Astrocyte (in vitro differentiated cells and primary cell): ENCODE results near the gene PTPRD. TPM values are rescaled to one million over a fixed set of nuclear protein-coding genes. Genes with fewer than 3 reads are reported as not detected.

Experiments used
- DNase-seq: peaks from one replicate; pipeline ENCODE4 v3.0.0-alpha.2; 2010; ENCODE audit warnings: low read depth
- FAIRE-seq: peaks from 2 replicates; lab custom pipeline; 2011; peaks lifted over from hg19 to GRCh38; lab: Jason Lieb, UNC
- H2AFZ ChIP-seq: 2 replicates; pipeline ENCODE4 v1.6.0; 2012; ENCODE audit warnings: low read depth, low read length, inconsistent platforms
- H3K27ac ChIP-seq: 2 replicates; pipeline ENCODE4 v1.5.1; 2011; ENCODE audit warnings: low read depth, low read length, inconsistent platforms
- H3K27me3 ChIP-seq: 2 replicates; pipeline ENCODE4 v1.6.0; 2011; ENCODE audit warnings: low read length, inconsistent platforms; ENCODE audit not compliant: insufficient read depth
- H3K36me3 ChIP-seq: 2 replicates; pipeline ENCODE4 v1.5.1; 2011; ENCODE audit warnings: low read length, inconsistent platforms; ENCODE audit not compliant: insufficient read depth
- H3K4me1 ChIP-seq: 2 replicates; pipeline ENCODE4 v1.5.1; 2011; ENCODE audit warnings: low read length, inconsistent platforms; ENCODE audit not compliant: insufficient read depth
- H3K4me2 ChIP-seq: 2 replicates; pipeline ENCODE4 v1.6.0; 2012; ENCODE audit warnings: low read length, inconsistent platforms
- H3K4me3 ChIP-seq: 2 replicates; pipeline ENCODE4 v1.5.1; 2011; ENCODE audit warnings: low read depth, mild to moderate bottlenecking, low read length, inconsistent platforms; ENCODE audit not compliant: insufficient read depth
- H3K79me2 ChIP-seq: 2 replicates; pipeline ENCODE4 v1.6.0; 2012; ENCODE audit warnings: mild to moderate bottlenecking, low read length, inconsistent platforms; ENCODE audit not compliant: insufficient read depth
- H3K9ac ChIP-seq: 2 replicates; pipeline ENCODE4 v1.6.0; 2012; ENCODE audit warnings: mild to moderate bottlenecking, low read length, inconsistent platforms
- H3K9me3 ChIP-seq: 2 replicates; pipeline ENCODE4 v1.5.1; 2012; ENCODE audit warnings: low read depth, mild to moderate bottlenecking, low read length, inconsistent platforms; ENCODE audit not compliant: insufficient read depth
- H4K20me1 ChIP-seq: 2 replicates; pipeline ENCODE4 v1.6.0; 2012; ENCODE audit warnings: low read length, inconsistent platforms; ENCODE audit not compliant: insufficient read depth
- H3K27ac Mint-ChIP-seq: one replicate; pipeline ENCODE4 v1.8.0; 2021; ENCODE audit warnings: mild to moderate bottlenecking, mixed read lengths; ENCODE audit not compliant: unreplicated experiment
- H3K27me3 Mint-ChIP-seq: one replicate; pipeline ENCODE4 v1.8.0; 2021; ENCODE audit warnings: low read depth, mixed read lengths; ENCODE audit not compliant: unreplicated experiment
- H3K36me3 Mint-ChIP-seq: one replicate; pipeline ENCODE4 v1.8.0; 2021; ENCODE audit warnings: low read depth, mixed read lengths; ENCODE audit not compliant: unreplicated experiment
- H3K4me1 Mint-ChIP-seq: one replicate; pipeline ENCODE4 v1.8.0; 2021; ENCODE audit warnings: low read depth, mixed read lengths; ENCODE audit not compliant: unreplicated experiment
- H3K4me3 Mint-ChIP-seq: one replicate; pipeline ENCODE4 v1.8.0; 2021; ENCODE audit warnings: mild to moderate bottlenecking, moderate library complexity, mixed read lengths; ENCODE audit not compliant: unreplicated experiment
- H3K9me3 Mint-ChIP-seq: one replicate; pipeline ENCODE4 v1.8.0; 2021; ENCODE audit warnings: mild to moderate bottlenecking, mixed read lengths; ENCODE audit not compliant: unreplicated experiment
- CTCF ChIP-seq: IDR thresholded peaks from 2 replicates; pipeline ENCODE4 v1.5.1; 2011; ENCODE audit warnings: low read depth, mild to moderate bottlenecking, inconsistent platforms, low read length, moderate library complexity; ENCODE audit not compliant: insufficient read depth
- EZH2 ChIP-seq: IDR thresholded peaks from 2 replicates; pipeline ENCODE4 v1.6.1; 2012; ENCODE audit warnings: mild to moderate bottlenecking, low read length, inconsistent platforms; ENCODE audit not compliant: insufficient read depth
- total RNA-seq: library from RNA; stranded (reverse); gene quantifications from 2 replicates; pipeline ENCODE4 v1.2.1, GENCODE V29; 2021

PTPRD gene
- total RNA-seq, 1 donor from 2014 or later: 88.1 TPM

GRCh38 chr9:10651012-10651411 is 38.2 kb upstream of the PTPRD start:
- Histone ChIP-seq H3K27me3 (no peaks in the 10 kb centered on the region), H3K4me3 (no peak overlapping the region), H3K4me1 (no peaks in the 10 kb centered on the region), H3K9ac (no peak overlapping the region), H3K79me2 (no peaks in the 10 kb centered on the region), H3K4me2 (no peak overlapping the region), H3K9me3 (no peaks in the 10 kb centered on the region), H3K27ac (no peak overlapping the region), H2AFZ (no peak overlapping the region), H4K20me1 (no peaks in the 10 kb centered on the region), H3K36me3 (no peaks in the 10 kb centered on the region)
- H3K9me3 Mint-ChIP-seq: peaks cover 24% of the 10 kb centered on the region
- TF ChIP-seq EZH2 (no peak), CTCF (no peak)
- FAIRE-seq (no peak), DNase-seq (no peak)
- H3K27me3 Mint-ChIP-seq: peaks cover 2% of the 10 kb centered on the region
- H3K4me1 Mint-ChIP-seq: no peaks in the 10 kb centered on the region
- no peaks in the 10 kb centered on the region for H3K36me3 Mint-ChIP-seq
- H3K27ac Mint-ChIP-seq: no peak overlapping the region
- H3K4me3 Mint-ChIP-seq: no peak overlapping the region

- H3K4me3 Mint-ChIP-seq: no peak overlapping the region
- peaks cover 24% of the 10 kb centered on the region for H3K9me3 Mint-ChIP-seq
- no peaks in the 10 kb centered on the region for H3K36me3 Mint-ChIP-seq
- no peak overlapping the region for H3K4me2 ChIP-seq
- H3K27me3 Mint-ChIP-seq: peaks cover 2% of the 10 kb centered on the region
- H2AFZ ChIP-seq: no peak overlapping the region
- H3K4me1 ChIP-seq: no peaks in the 10 kb centered on the region
- H3K4me1 Mint-ChIP-seq: no peaks in the 10 kb centered on the region
- no peak for TF ChIP-seq EZH2
- no peak for TF ChIP-seq CTCF
- FAIRE-seq: no peak
- no peak overlapping the region for H3K27ac Mint-ChIP-seq
- H3K79me2 ChIP-seq: no peaks in the 10 kb centered on the region
- H3K36me3 ChIP-seq: no peaks in the 10 kb centered on the region
- no peak overlapping the region for H3K4me3 ChIP-seq
- H3K27me3 ChIP-seq: no peaks in the 10 kb centered on the region
- DNase-seq: no peak
- no peaks in the 10 kb centered on the region for H4K20me1 ChIP-seq
- H3K9ac ChIP-seq: no peak overlapping the region
- no peaks in the 10 kb centered on the region for H3K9me3 ChIP-seq
- no peak overlapping the region for H3K27ac ChIP-seq
Observed at GRCh38 chr9:10649076-10649475, 36.3 kb upstream of the PTPRD start.

GRCh38 chr9:10633785-10634184 is 21.0 kb upstream of the PTPRD start:
- Histone ChIP-seq H3K27ac (no peak overlapping the region), H3K4me2 (no peak overlapping the region), H3K9ac (no peak overlapping the region), H3K36me3 (no peaks in the 10 kb centered on the region), H3K4me1 (no peaks in the 10 kb centered on the region), H3K79me2 (no peaks in the 10 kb centered on the region), H3K27me3 (no peaks in the 10 kb centered on the region), H4K20me1 (no peaks in the 10 kb centered on the region), H3K4me3 (no peak overlapping the region), H2AFZ (no peak overlapping the region), H3K9me3 (no peaks in the 10 kb centered on the region)
- no peaks in the 10 kb centered on the region for H3K4me1 Mint-ChIP-seq
- no peak overlapping the region for H3K27ac Mint-ChIP-seq
- DNase-seq (no peak), FAIRE-seq (no peak)
- H3K4me3 Mint-ChIP-seq: no peak overlapping the region
- no peaks in the 10 kb centered on the region for H3K9me3 Mint-ChIP-seq
- no peaks in the 10 kb centered on the region for H3K36me3 Mint-ChIP-seq
- no peaks in the 10 kb centered on the region for H3K27me3 Mint-ChIP-seq
- TF ChIP-seq CTCF: no peak
- TF ChIP-seq EZH2: no peak
